Spleen (tissue), 11 donors: ENCODE measurements around the gene MYO5B. TPM values are rescaled to one million over a fixed set of nuclear protein-coding genes. Genes with fewer than 3 reads are reported as not detected.
"Not testable (repeated sequence)": the region's sequence is repeated elsewhere in the genome, so short reads cannot be mapped to it uniquely, and the experiment has no call there.

ENCODE experiments used
- DNase-seq: peaks from one replicate; pipeline ENCODE4 v3.0.0-alpha.2; 2020
- H3K27ac ChIP-seq, 8 donors: fragments of 200-600 bp; sonication (generic) in 7 of 8; 1 replicate in 4 of 8; 2 replicates in 4 of 8; pipeline versions ENCODE4 v1.5.0 to v1.8.0; 2016 to 2021; ENCODE audit warnings: inconsistent platforms in 4 of 8, mild to moderate bottlenecking in 4 of 8, moderate library complexity in 1 of 8
- H3K27me3 ChIP-seq, 7 donors: fragments of 200-600 bp; sonication (generic) in 6 of 7; replicated peaks in 1 of 7; 1 replicate in 4 of 7; 2 replicates in 3 of 7; pipeline versions ENCODE4 v1.5.0 to v1.8.0; 2016 to 2021; ENCODE audit warnings: inconsistent platforms in 3 of 7, mild to moderate bottlenecking in 1 of 7
- H3K36me3 ChIP-seq, 6 donors: fragments of 200-600 bp; sonication (generic) in 5 of 6; 1 replicate in 4 of 6; 2 replicates in 2 of 6; pipeline versions ENCODE4 v1.5.0 to v1.8.0; 2016 to 2021; ENCODE audit warnings: inconsistent platforms in 2 of 6
- H3K4me1 ChIP-seq, 6 donors: fragments of 200-600 bp; sonication (generic) in 5 of 6; 1 replicate in 3 of 6; 2 replicates in 3 of 6; pipeline versions ENCODE4 v1.5.0 to v1.8.0; 2016 to 2021; ENCODE audit warnings: inconsistent platforms in 3 of 6
- H3K4me3 ChIP-seq, 8 donors: fragments of 200-600 bp; sonication (generic) in 7 of 8; 1 replicate in 4 of 8; 2 replicates in 4 of 8; pipeline versions ENCODE4 v1.5.0 to v1.8.0; 2016 to 2021; ENCODE audit warnings: inconsistent platforms in 4 of 8, mild to moderate bottlenecking in 4 of 8, moderate library complexity in 2 of 8
- H3K9me3 ChIP-seq, 8 donors: fragments of 200-600 bp; sonication (generic) in 7 of 8; 1 replicate in 4 of 8; 2 replicates in 4 of 8; pipeline versions ENCODE4 v1.5.0 to v1.8.0; 2016 to 2021; ENCODE audit warnings: inconsistent platforms in 4 of 8
- POLR2A ChIP-seq, 3 donors: fragments of 450-650 bp; IDR thresholded peaks; one replicate each; pipeline ENCODE4 v1.5.1; 2017; ENCODE audit warnings: antibody characterized with exemption in 3 of 3, mild to moderate bottlenecking in 1 of 3
- POLR2AphosphoS5 ChIP-seq, 3 donors: sonication (generic); formaldehyde crosslinking; IDR thresholded peaks; one replicate each; pipeline ENCODE4 v1.5.1; 2017; ENCODE audit warnings: antibody characterized with exemption in 3 of 3
- WGBS, 5 donors: extraction: QIAGEN DNeasy Blood & Tissue Kit in 3 of 5; methylation state at CpG; one replicate each; pipeline versions ENCODE4 v1.1.5 to v1.1.7; 2013 to 2018; 5-methylcytosine and 5-hydroxymethylcytosine counted together
- intact Hi-C: fragments of 100-400 bp; cut with DNase I; formaldehyde crosslinking; loops from one replicate; pipeline ENCODE4 v1.15.0; 2023; ENCODE audit warnings: low total_unique reads
- polyA plus RNA-seq, 3 donors: library from polyadenylated mRNA; stranded (reverse); fragments of 200-250 nt; gene quantifications; one replicate each; pipeline ENCODE4 v1.2.1, GENCODE V29; 2013
- total RNA-seq, 7 donors: library from RNA; depleted of rRNA in 3 of 7; stranded (reverse); fragments of >200 nt in 3 of 7; fragmentation: NEBNext Ultra II Directional in 4 of 7; extraction: Animal tissue kit (Norgen Biotek cat#: 25700) in 4 of 7; gene quantifications; one replicate each; pipeline versions ENCODE4 v1.1.0 to v1.2.1, GENCODE V29; 2016 to 2021
- TF ChIP-seq, protein P1 (sequence below), 11 experiments: fragments of 200-600 bp in 7 of 11; fragments of 450-650 bp in 4 of 11; sonication (generic) in 4 of 11; IDR thresholded peaks in 8 of 11; conservative IDR thresholded peaks in 3 of 11; 1 replicate in 7 of 11; 2 replicates in 4 of 11; pipeline versions ENCODE4 v1.4.0 to v1.8.0; 2016 to 2021; ENCODE audit warnings: antibody characterized with exemption in 11 of 11, inconsistent platforms in 4 of 11, mild to moderate bottlenecking in 1 of 11
- donor health status: healthy with polysubstance abuse.
- donor health status: DM: no; HTN: no; CAD: no; lungs with moderate emphysema.
- donor health status: DM: no; HTN: no; CAD: no.
- donor health status: Bipolar disorder and iron deficiency.
- donor health status: healthy.
- donor health status: DM: no; HTN: no; CAD: no.
- donor health status: DM: yes; HTN: yes; CAD: no.

MYO5B gene
- total and polyA plus RNA-seq, 10 donors, result 0.74 to 6.0 (median 2.4) TPM

DNA sequence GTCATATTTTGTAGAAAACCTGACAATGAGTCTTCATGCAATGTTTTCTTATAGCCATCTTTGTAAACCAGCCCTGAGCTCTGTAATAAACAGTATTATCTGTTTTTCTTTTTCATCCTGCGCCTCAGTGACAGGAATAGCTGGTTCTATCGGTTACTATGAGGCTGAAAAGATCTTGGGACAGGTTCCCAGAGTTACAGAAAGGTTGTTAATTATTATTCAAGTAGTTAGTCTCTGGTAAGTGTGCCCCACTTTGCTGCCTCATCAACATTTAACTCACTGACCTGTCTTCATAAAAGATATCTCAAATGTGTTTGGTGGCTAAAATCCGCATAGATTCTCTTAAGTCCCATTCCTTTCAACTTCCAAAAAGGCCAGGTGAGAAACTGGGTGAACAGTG, 400.2 kb downstream of the MYO5B start:
- intact Hi-C loops, result no loop called here
- Histone ChIP-seq H3K4me3 (no peak overlapping the region), H3K27ac (no peak overlapping the region), H3K27me3 (no peaks in the 10 kb centered on the region), H3K9me3 (no peaks in the 10 kb centered on the region), H3K4me1 (no peaks in the 10 kb centered on the region), H3K36me3 (peaks cover 3 to 93% (median 58%) of the 10 kb centered on the region in 6 donors)
- no peak for DNase-seq
- 86 to 98% (median 97%) methylated on average over 3 of the region's 3 CpGs for WGBS, 5 donors
- TF ChIP-seq, protein P1, sequence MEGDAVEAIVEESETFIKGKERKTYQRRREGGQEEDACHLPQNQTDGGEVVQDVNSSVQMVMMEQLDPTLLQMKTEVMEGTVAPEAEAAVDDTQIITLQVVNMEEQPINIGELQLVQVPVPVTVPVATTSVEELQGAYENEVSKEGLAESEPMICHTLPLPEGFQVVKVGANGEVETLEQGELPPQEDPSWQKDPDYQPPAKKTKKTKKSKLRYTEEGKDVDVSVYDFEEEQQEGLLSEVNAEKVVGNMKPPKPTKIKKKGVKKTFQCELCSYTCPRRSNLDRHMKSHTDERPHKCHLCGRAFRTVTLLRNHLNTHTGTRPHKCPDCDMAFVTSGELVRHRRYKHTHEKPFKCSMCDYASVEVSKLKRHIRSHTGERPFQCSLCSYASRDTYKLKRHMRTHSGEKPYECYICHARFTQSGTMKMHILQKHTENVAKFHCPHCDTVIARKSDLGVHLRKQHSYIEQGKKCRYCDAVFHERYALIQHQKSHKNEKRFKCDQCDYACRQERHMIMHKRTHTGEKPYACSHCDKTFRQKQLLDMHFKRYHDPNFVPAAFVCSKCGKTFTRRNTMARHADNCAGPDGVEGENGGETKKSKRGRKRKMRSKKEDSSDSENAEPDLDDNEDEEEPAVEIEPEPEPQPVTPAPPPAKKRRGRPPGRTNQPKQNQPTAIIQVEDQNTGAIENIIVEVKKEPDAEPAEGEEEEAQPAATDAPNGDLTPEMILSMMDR (IDR thresholded peaks at IDR 0.05 in 8 of 11, conservative IDR thresholded peaks at IDR 0.05 in 3 of 11), result no peak
- TF ChIP-seq POLR2A (IDR thresholded peaks at IDR 0.05), result no peak
- no peak for TF ChIP-seq POLR2AphosphoS5 (IDR thresholded peaks at IDR 0.05)

DNA sequence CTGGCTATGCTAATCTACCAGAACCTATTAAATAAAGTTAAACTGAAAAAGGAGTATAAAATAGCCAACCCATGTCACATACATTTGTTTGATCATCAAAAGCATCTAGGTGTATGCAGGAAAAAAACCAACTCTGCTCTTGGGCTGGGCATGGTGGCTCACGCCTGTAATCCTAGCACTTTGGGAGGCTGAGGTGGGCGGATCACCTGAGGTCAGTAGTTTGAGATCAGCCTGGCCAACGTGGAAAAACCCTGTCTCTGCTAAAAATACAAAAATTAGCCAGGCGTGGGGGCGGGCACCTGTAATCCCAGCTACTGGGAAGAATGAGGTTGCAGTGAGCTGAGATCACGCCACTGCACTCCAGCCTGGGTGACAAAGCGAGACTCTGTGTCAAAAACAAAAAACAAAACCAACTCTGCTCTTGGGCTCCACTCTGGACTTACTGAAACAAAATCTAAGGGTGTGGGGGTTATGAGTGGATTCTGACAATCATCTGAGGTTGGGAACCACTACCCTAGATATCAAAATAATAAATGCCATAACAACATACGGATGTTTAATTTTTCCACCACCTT, 405.3 kb downstream of the MYO5B start:
- DNase-seq, H3K4me3 ChIP-seq, intact Hi-C loops, H3K27ac ChIP-seq, H3K27me3 ChIP-seq, H3K9me3 ChIP-seq: not testable (repeated sequence)
- WGBS, 5 donors, result 89 to 95% (median 93%) methylated on average over 8 of the region's 8 CpGs
- H3K36me3 ChIP-seq, result peaks cover 2 to 98% (median 51%) of the 10 kb centered on the region in 6 donors
- peaks cover 0 to 43% (median 6%) of the 10 kb centered on the region in 6 donors for H3K4me1 ChIP-seq

DNA sequence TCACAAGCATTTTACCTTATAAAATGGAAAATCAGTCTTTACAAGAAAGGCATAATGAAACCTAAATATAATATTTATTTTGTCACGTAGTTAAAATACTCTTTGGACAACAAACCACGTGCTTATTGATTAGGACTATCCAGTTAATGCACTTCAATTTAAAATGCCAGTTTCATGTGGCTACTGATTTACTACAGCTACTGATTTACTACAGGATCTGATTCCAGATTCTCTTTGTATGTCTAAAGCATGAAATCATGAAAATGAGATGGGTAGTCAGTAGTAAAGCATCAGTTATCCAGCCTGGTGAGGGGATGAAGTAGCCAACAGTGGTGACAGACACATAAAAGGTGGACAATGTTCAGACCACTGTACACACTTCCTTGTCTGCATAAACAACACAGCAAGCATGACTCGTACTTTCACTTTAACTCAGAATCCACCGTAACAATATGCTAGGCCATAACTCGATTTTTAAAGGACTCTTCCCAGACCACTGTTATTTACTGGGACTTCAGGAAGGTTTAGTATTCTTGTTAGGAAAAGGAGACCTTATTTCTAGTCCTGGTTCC, 406.5 kb downstream of the MYO5B start:
- DNase-seq, result no peak
- intact Hi-C loops, result no loop called here
- WGBS, 5 donors, result 60 to 79% (median 62%) methylated on average over 5 of the region's 5 CpGs
- peak overlapping the region in 1 of 8 donors; percentile 7 for H3K4me3 ChIP-seq
- no peaks in the 10 kb centered on the region for H3K27me3 ChIP-seq
- peaks cover 0 to 98% (median 48%) of the 10 kb centered on the region in 6 donors for H3K36me3 ChIP-seq
- peaks cover 0 to 51% (median 6%) of the 10 kb centered on the region in 6 donors for H3K4me1 ChIP-seq
- TF ChIP-seq POLR2AphosphoS5 (IDR thresholded peaks at IDR 0.05), result no peak
- TF ChIP-seq, protein P1 (IDR thresholded peaks at IDR 0.05 in 8 of 11, conservative IDR thresholded peaks at IDR 0.05 in 3 of 11), result no peak
- TF ChIP-seq POLR2A (IDR thresholded peaks at IDR 0.05), result no peak
- peak overlapping the region in 5 of 8 donors; percentile 22 to 61 (median 50) for H3K27ac ChIP-seq
- H3K9me3 ChIP-seq, result no peaks in the 10 kb centered on the region

DNA sequence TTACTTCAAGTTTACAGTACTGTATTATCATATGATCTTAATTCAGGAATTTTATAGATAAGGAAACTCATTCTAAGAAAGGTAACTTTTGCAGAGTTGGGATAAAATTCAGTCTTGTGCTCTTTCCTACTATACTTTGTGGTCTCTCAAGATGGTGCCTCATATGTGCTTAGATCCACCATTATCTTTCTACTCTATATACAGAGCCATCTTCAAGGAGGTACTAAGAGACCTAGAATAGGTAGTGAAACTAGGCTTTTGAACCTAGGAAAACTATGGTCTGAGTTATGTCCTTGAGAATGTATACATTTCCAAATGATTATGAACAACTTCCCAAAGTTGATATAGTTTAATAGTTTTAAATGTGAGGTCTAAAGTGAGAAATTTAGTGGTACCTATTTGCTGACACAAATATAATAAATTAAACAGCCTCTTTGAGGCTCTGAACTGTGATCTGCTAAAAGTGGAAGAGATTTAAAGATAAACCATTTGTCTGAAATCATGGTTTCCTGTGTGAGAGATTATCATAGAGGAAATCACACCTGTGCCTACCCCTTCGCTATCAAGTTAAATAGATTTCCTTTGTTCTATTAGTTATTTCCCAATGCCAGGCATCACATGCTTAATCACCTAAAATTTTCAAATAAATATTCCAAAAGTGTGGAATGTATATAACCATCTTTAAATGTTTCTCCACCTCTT, 408.8 kb downstream of the MYO5B start:
- TF ChIP-seq POLR2AphosphoS5 (IDR thresholded peaks at IDR 0.05) (no peak), POLR2A (IDR thresholded peaks at IDR 0.05) (no peak)
- TF ChIP-seq, protein P1 (IDR thresholded peaks at IDR 0.05 in 8 of 11, conservative IDR thresholded peaks at IDR 0.05 in 3 of 11), result no peak
- no peak for DNase-seq

More for the DNA sequence above, 408.8 kb downstream of the MYO5B start:
- H3K4me1 ChIP-seq, result peaks cover 0 to 51% (median 6%) of the 10 kb centered on the region in 6 donors
- intact Hi-C loops, result no loop called here
- H3K4me3 ChIP-seq, result no peak overlapping the region
- peaks cover 0 to 98% (median 44%) of the 10 kb centered on the region in 6 donors for H3K36me3 ChIP-seq
- WGBS, 5 donors, result 59 to 76% (median 69%) methylated on average over 1 of the region's 1 CpG
- H3K9me3 ChIP-seq, result no peaks in the 10 kb centered on the region
- no peak overlapping the region for H3K27ac ChIP-seq
- H3K27me3 ChIP-seq, result no peaks in the 10 kb centered on the region
